T-helper 17 cell (primary cell): ENCODE results near the gene PLVAP. TPM values are rescaled to one million over a fixed set of nuclear protein-coding genes. Genes with fewer than 3 reads are reported as not detected.

Experiments used
- ATAC-seq: fragments of 150-1000 bp; cut with Tn5 transposase; 2 replicates; pipeline ENCODE4 v1.10.0; 2021; ENCODE audit warnings: mild to moderate bottlenecking, moderate library complexity
- DNase-seq, 3 donors: peaks; one replicate each; pipeline versions ENCODE4 v3.0.0 to v3.0.0-alpha.2; 2020 to 2021
- H3K9me3 ChIP-seq: one replicate; pipeline ENCODE4 v1.7.0; 2013; ENCODE audit warnings: low read length, mild to moderate bottlenecking; ENCODE audit not compliant: control insufficient read depth, poor library complexity, severe bottlenecking
- H3K27ac Mint-ChIP-seq: one replicate; pipeline ENCODE4 v1.8.0; 2022; ENCODE audit warnings: mild to moderate bottlenecking, moderate library complexity, mixed read lengths
- H3K27me3 Mint-ChIP-seq: one replicate; pipeline ENCODE4 v1.8.0; 2022; ENCODE audit warnings: mixed read lengths
- H3K36me3 Mint-ChIP-seq: one replicate; pipeline ENCODE4 v1.8.0; 2022; ENCODE audit warnings: low read depth, mixed read lengths
- H3K4me1 Mint-ChIP-seq: one replicate; pipeline ENCODE4 v1.8.0; 2022; ENCODE audit warnings: mild to moderate bottlenecking, mixed read lengths
- H3K4me3 Mint-ChIP-seq: one replicate; pipeline ENCODE4 v1.8.0; 2022; ENCODE audit warnings: mild to moderate bottlenecking, moderate library complexity, mixed read lengths
- total RNA-seq, 4 donors: library from RNA in 2 of 4; stranded (reverse) in 2 of 4; gene quantifications; one replicate each; pipeline ENCODE4 v1.2.3 and lab custom pipeline; 2022 to 2026

PLVAP gene
- total RNA-seq, 2 donors from 2014 or later, result not detected

GRCh38 chr19:17406887-17407196 is 29.7 kb upstream of the PLVAP start:
- peak overlapping the region; percentile 94 for H3K4me3 Mint-ChIP-seq
- no peak for ATAC-seq
- H3K9me3 ChIP-seq, result no peaks in the 10 kb centered on the region
- peaks cover 3% of the 10 kb centered on the region for H3K36me3 Mint-ChIP-seq
- peaks cover 38% of the 10 kb centered on the region for H3K4me1 Mint-ChIP-seq
- H3K27ac Mint-ChIP-seq, result peak overlapping the region; percentile 96
- H3K27me3 Mint-ChIP-seq, result no peaks in the 10 kb centered on the region
- no peak for DNase-seq

DNA sequence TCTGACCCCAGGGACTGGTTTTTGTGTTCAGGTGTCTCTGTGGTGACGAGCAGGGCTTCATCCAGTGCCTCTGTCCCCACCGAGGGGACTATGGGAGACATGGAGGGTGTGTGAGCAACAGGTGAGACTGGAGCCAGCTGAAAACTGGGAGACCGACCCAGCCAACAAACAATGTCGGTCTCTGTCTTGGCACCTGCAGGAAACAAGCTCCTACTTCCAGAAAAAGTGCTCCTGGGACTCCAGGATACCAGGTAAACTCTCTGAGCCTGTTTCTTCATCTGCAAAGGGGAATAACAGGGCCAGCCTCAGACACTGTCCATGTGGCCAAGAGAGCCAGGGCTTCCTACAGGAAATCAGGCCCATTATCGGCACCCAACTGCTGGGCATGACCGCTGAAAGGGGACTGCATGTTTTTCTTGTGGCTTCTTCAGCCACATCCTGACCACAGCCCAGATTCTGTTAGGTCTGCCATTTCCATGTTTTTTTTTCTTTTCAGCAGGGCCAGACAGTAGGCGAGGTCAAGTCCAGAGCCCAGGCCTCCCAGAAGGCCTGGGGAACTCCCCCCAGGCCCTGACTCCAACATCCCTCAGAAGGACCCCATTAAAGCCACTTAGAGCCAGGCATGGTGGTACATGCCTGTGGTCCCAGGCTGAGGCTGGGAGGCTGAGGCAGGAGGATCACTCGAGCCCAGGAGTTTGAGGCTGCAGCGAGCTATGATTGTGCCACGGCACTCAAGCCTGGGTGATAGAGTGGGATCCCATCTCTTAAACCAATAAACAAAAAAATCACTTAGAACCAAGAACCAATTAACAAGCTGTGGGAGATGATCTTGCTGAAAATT is 29.1 kb upstream of the PLVAP start:
- ATAC-seq, result peak; percentile 16
- DNase-seq, result no peak

GRCh38 chr19:17405250-17406045 is 28.3 kb upstream of the PLVAP start, which contains the start of gene BST2:
TSS of gene BST2 (minus strand) at chr19:17405630. CDS start at chr19:17405575, 55 bp downstream.
- Mint-ChIP-seq H3K27me3 (no peaks in the 10 kb centered on the region), H3K4me3 (peak within 1 kb of the TSS; percentile 94), H3K36me3 (peaks cover 6% of the 10 kb centered on the region), H3K27ac (peak within 1 kb of the TSS; percentile 96), H3K4me1 (peaks cover 38% of the 10 kb centered on the region)
- no peaks in the 10 kb centered on the region for H3K9me3 ChIP-seq
- ATAC-seq, result peak; percentile 81
- peak in 2 of 3 donors; percentile 36 to 39 for DNase-seq

More for the DNA sequence above, 29.1 kb upstream of the PLVAP start:
- Mint-ChIP-seq H3K4me3 (peak overlapping the region; percentile 94), H3K27me3 (no peaks in the 10 kb centered on the region), H3K27ac (peak overlapping the region; percentile 96), H3K4me1 (peaks cover 38% of the 10 kb centered on the region), H3K36me3 (peaks cover 6% of the 10 kb centered on the region)
- H3K9me3 ChIP-seq, result no peaks in the 10 kb centered on the region

GRCh38 chr19:17404621-17405249 is 27.6 kb upstream of the PLVAP start:
- Mint-ChIP-seq H3K27me3 (no peaks in the 10 kb centered on the region), H3K36me3 (peaks cover 6% of the 10 kb centered on the region), H3K4me1 (peaks cover 38% of the 10 kb centered on the region), H3K4me3 (peak overlapping the region; percentile 94), H3K27ac (peak overlapping the region; percentile 96)
- H3K9me3 ChIP-seq, result no peaks in the 10 kb centered on the region
- no peak for ATAC-seq
- no peak for DNase-seq

GRCh38 chr19:17404015-17404414 is 26.9 kb upstream of the PLVAP start:
- ATAC-seq (no peak), DNase-seq (no peak)
- peaks cover 6% of the 10 kb centered on the region for H3K36me3 Mint-ChIP-seq
- peak overlapping the region; percentile 94 for H3K4me3 Mint-ChIP-seq
- peaks cover 36% of the 10 kb centered on the region for H3K4me1 Mint-ChIP-seq
- no peaks in the 10 kb centered on the region for H3K9me3 ChIP-seq
- H3K27ac Mint-ChIP-seq, result peak overlapping the region; percentile 96
- no peaks in the 10 kb centered on the region for H3K27me3 Mint-ChIP-seq

DNA sequence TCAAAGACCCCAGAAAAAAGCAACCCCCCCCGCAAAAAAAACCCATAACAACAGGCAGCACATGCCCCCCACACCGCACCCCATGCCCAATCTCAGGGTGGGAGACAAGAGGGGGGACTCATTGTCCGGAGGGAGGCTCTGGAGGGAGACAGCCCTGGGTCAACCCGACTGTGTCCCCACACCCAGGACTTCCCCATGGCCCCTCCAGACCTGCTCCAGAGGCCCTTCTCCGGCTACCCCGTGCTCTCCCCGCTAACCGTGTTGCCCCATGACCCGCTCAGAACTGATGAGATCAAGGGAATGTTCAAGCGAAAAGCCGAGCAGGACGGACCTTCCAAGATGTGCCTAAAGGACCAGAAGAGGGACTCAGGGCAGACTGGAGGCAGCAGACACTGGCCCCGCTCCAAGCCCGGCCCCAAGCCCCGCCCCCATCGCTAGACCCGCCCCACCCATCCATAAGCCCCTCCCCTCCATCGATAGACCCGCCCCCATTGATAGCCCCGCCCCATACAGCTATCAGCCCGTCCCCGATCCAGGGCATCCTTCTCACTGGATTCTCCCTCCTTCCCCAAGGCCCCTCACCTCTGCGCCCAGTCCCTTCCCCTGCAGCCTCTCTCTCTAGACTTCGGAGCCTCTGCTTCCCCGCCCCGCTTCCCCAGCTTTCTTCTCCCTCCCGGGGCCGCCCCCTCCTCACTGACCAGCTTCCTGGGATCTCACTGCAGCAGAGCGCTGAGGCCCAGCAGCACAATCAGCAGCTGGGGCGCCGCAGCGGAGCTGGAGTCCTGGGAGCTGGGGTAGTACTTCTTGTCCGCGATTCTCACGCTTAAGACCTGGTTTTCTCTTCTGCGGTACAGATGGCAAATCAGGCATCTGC is 26.1 kb upstream of the PLVAP start:
- ATAC-seq (peak; percentile 56), DNase-seq (peak in 2 of 3 donors; percentile 42)
- Mint-ChIP-seq H3K27ac (peak overlapping the region; percentile 96), H3K27me3 (no peaks in the 10 kb centered on the region), H3K4me3 (peak overlapping the region; percentile 94), H3K36me3 (peaks cover 6% of the 10 kb centered on the region), H3K4me1 (peaks cover 36% of the 10 kb centered on the region)
- no peaks in the 10 kb centered on the region for H3K9me3 ChIP-seq

DNA sequence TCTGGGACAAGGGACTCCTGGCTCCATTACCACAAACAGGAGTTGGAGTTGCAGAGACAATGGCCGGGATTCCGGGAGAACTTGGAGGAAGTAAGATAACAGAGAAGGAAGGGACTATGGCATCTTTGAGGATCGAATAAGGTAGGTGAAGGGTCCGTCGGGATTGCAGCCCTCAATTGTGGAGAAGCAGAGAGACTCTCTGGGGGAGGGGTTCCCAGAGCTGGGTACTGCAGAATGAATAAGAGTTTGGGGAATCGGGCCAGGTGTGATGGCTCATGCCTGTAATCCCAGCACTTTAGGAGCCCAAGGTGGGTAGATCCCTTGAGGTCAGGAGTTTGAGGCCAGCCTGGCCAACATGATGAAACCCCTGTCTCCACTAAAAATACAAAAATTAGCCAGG is 24.5 kb upstream of the PLVAP start:
- H3K27ac Mint-ChIP-seq, result no peak overlapping the region
- H3K4me1 Mint-ChIP-seq, result peaks cover 27% of the 10 kb centered on the region
- no peaks in the 10 kb centered on the region for H3K9me3 ChIP-seq
- ATAC-seq (no peak), DNase-seq (no peak)
- H3K36me3 Mint-ChIP-seq, result peaks cover 2% of the 10 kb centered on the region
- H3K4me3 Mint-ChIP-seq, result no peak overlapping the region
- no peaks in the 10 kb centered on the region for H3K27me3 Mint-ChIP-seq

DNA sequence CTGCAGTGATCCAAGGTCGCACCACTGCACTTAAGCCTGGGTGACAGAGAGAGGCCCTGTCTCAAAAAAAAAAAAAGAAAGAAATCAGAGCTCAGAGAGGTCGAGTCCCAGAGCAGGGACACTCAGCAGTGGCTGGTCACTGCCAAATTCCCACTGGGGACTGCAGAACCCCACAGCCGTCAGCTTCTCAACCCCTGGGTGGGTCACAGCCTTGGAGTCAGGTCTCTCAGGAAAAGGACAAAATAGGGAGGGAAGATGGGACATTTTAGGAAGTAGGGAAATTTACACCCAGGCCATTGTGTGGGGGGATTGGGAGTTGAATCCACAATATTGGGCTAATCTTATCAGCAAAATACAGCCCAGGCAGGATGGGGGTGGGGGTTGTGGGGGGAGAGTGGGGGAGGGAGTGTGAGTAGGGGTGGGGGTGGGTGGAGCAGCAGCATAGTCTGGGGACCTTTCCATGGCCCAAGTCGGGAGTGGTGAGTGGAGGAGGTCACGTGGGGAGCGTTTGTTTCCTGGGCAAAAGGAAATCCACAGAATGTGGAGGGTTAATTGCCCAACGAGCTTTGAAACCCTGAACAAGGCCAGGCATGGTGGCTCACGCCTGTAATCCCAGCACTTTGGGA is 21.9 kb upstream of the PLVAP start:
- H3K36me3 Mint-ChIP-seq, result peaks cover 2% of the 10 kb centered on the region
- no peak overlapping the region for H3K4me3 Mint-ChIP-seq
- no peak for DNase-seq
- H3K9me3 ChIP-seq, result no peaks in the 10 kb centered on the region
- H3K4me1 Mint-ChIP-seq, result peaks cover 17% of the 10 kb centered on the region
- H3K27me3 Mint-ChIP-seq, result no peaks in the 10 kb centered on the region
- H3K27ac Mint-ChIP-seq, result peak overlapping the region; percentile 14
- ATAC-seq, result no peak

DNA sequence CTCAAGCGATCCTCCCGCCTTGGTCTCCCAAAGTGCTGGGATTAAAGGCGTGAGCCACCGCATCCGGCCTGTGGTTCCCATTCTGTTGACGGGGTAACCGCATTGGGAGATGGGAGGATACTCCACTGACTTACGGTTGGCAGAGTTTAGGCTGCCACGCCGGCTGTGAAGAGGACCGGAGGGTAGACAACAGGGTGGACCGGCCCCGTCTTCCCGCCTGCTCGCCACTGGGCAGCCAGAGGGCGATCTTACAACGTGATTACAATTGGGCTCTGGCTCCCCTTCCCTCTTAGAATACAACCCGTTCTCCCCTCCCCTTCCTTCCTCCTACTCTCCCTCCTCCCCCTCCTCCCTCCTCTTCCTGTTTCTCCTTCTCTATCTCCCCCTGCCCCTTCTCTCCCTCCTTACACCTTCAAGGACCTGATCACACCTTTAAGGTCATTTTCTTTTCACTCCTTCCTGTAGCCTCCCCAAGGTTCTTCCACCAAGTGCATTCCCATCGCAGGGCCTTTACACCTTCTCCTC is 17.8 kb upstream of the PLVAP start:
- H3K4me3 Mint-ChIP-seq, result peak overlapping the region; percentile 73
- H3K27me3 Mint-ChIP-seq, result no peaks in the 10 kb centered on the region
- no peaks in the 10 kb centered on the region for H3K36me3 Mint-ChIP-seq
- DNase-seq (no peak), ATAC-seq (no peak)
- no peak overlapping the region for H3K27ac Mint-ChIP-seq
- H3K9me3 ChIP-seq, result no peaks in the 10 kb centered on the region
- H3K4me1 Mint-ChIP-seq, result peaks cover 12% of the 10 kb centered on the region

GRCh38 chr19:17393914-17394313 is 16.8 kb upstream of the PLVAP start, which contains the start of gene CCDC194:
TSS of gene CCDC194 (minus strand) at chr19:17394196. CDS start at chr19:17394158, 38 bp downstream.
- Mint-ChIP-seq H3K4me3 (peak within 1 kb of the TSS; percentile 73), H3K36me3 (no peaks in the 10 kb centered on the region), H3K4me1 (peaks cover 12% of the 10 kb centered on the region), H3K27ac (no peak within 1 kb of the TSS), H3K27me3 (no peaks in the 10 kb centered on the region)
- H3K9me3 ChIP-seq, result no peaks in the 10 kb centered on the region
- ATAC-seq (no peak), DNase-seq (no peak)

GRCh38 chr19:17393002-17393401 is 15.9 kb upstream of the PLVAP start:
- no peak for DNase-seq
- Mint-ChIP-seq H3K36me3 (no peaks in the 10 kb centered on the region), H3K27ac (no peak overlapping the region), H3K4me1 (peaks cover 12% of the 10 kb centered on the region), H3K27me3 (no peaks in the 10 kb centered on the region), H3K4me3 (no peak overlapping the region)
- H3K9me3 ChIP-seq, result no peaks in the 10 kb centered on the region
- no peak for ATAC-seq
